K562 (cell line): ENCODE data around the gene MFSD11. TPM values are rescaled to one million over a fixed set of nuclear protein-coding genes. Genes with fewer than 3 reads are reported as not detected.

Experiments
- ESRRA ChIP-seq: fragments of 450-650 bp; IDR thresholded peaks from 2 replicates; pipeline ENCODE4 v1.6.1; 2014; ENCODE audit warnings: low read depth, mild to moderate bottlenecking, moderate library complexity, borderline replicate concordance
- HES1 ChIP-seq: fragments of 450-650 bp; IDR thresholded peaks from 2 replicates; pipeline ENCODE4 v1.6.1; 2016; ENCODE audit warnings: low read depth, mild to moderate bottlenecking, moderate library complexity
- NR2F6 ChIP-seq: fragments of 450-650 bp; formaldehyde crosslinking; IDR thresholded peaks from 2 replicates; pipeline ENCODE4 v1.4.0; 2020; ENCODE audit warnings: mild to moderate bottlenecking
- TEAD2 ChIP-seq: fragments of 450-650 bp; IDR thresholded peaks from 2 replicates; pipeline ENCODE4 v1.6.1; 2016; ENCODE audit warnings: missing genetic modification characterization, control low read depth, missing compliant biosample characterization
- ZNF316 ChIP-seq: fragments of 450-650 bp; IDR thresholded peaks from 2 replicates; pipeline ENCODE4 v1.6.1; 2016
- polyA plus RNA-seq, 8 experiments: library from polyadenylated mRNA; depleted of rRNA in 4 of 8; stranded (reverse) in 5 of 8; unstranded in 3 of 8; fragments of >200 nt; fragmentation: Nextera tagmentation in 2 of 8; fragmentation: Illumina TruSeq in 1 of 8; extraction: Ambion mirVana in 2 of 8; extraction: Trizol in 1 of 8; gene quantifications; 2 replicates each; pipeline versions ENCODE4 v1.2.1 to v1.2.3, GENCODE V29; 2011 to 2014; ENCODE audit warnings: inconsistent platforms in 1 of 8, missing spikeins in 1 of 8
- total RNA-seq, 7 experiments: library from RNA; depleted of rRNA in 6 of 7; stranded (reverse); fragments of >200 nt in 6 of 7; fragmentation: Illumina TruSeq in 2 of 7; extraction: Trizol in 2 of 7; gene quantifications; 2 replicates each; pipeline versions ENCODE4 v1.2.1 to v1.2.3, GENCODE V29; 2011 to 2021; ENCODE audit warnings: low replicate concordance in 1 of 7
- TF ChIP-seq, protein P1 (sequence below): fragments of 450-650 bp; IDR thresholded peaks from one replicate; pipeline ENCODE4 v1.6.1; 2018; ENCODE audit warnings: mild to moderate bottlenecking, moderate library complexity; ENCODE audit not compliant: partially characterized antibody
- TF ChIP-seq, protein P2 (sequence below): fragments of 150-350 bp; conservative IDR thresholded peaks from 2 replicates; pipeline ENCODE4 v1.6.1; 2014; ENCODE audit warnings: low read length
- TF ChIP-seq, protein P3 (sequence below): fragments of 250-450 bp; sonication (Bioruptor Pico); IDR thresholded peaks from 2 replicates; pipeline ENCODE4 v1.4.0; 2020

MFSD11 gene
- total and polyA plus RNA-seq, 9 of the 15 experiments (the other 6 are each of a cell fraction or from before 2014, with no cell fraction given): 14.4 to 24.5 (median 19.9) TPM

- TF ChIP-seq, protein P1, sequence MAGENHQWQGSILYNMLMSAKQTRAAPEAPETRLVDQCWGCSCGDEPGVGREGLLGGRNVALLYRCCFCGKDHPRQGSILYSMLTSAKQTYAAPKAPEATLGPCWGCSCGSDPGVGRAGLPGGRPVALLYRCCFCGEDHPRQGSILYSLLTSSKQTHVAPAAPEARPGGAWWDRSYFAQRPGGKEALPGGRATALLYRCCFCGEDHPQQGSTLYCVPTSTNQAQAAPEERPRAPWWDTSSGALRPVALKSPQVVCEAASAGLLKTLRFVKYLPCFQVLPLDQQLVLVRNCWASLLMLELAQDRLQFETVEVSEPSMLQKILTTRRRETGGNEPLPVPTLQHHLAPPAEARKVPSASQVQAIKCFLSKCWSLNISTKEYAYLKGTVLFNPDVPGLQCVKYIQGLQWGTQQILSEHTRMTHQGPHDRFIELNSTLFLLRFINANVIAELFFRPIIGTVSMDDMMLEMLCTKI: no peak
- TF ChIP-seq NR2F6 (CRISPR knock-in tag) (no peak), ESRRA (no peak), TEAD2 (tag) (no peak), ZNF316 (no peak), HES1 (peak; percentile 59; the same call in 1 of the 2 replicates)
- TF ChIP-seq, protein P2, sequence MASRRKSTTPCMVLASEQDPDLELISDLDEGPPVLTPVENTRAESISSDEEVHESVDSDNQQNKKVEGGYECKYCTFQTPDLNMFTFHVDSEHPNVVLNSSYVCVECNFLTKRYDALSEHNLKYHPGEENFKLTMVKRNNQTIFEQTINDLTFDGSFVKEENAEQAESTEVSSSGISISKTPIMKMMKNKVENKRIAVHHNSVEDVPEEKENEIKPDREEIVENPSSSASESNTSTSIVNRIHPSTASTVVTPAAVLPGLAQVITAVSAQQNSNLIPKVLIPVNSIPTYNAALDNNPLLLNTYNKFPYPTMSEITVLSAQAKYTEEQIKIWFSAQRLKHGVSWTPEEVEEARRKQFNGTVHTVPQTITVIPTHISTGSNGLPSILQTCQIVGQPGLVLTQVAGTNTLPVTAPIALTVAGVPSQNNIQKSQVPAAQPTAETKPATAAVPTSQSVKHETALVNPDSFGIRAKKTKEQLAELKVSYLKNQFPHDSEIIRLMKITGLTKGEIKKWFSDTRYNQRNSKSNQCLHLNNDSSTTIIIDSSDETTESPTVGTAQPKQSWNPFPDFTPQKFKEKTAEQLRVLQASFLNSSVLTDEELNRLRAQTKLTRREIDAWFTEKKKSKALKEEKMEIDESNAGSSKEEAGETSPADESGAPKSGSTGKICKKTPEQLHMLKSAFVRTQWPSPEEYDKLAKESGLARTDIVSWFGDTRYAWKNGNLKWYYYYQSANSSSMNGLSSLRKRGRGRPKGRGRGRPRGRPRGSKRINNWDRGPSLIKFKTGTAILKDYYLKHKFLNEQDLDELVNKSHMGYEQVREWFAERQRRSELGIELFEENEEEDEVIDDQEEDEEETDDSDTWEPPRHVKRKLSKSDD: no peak
- TF ChIP-seq, protein P3, sequence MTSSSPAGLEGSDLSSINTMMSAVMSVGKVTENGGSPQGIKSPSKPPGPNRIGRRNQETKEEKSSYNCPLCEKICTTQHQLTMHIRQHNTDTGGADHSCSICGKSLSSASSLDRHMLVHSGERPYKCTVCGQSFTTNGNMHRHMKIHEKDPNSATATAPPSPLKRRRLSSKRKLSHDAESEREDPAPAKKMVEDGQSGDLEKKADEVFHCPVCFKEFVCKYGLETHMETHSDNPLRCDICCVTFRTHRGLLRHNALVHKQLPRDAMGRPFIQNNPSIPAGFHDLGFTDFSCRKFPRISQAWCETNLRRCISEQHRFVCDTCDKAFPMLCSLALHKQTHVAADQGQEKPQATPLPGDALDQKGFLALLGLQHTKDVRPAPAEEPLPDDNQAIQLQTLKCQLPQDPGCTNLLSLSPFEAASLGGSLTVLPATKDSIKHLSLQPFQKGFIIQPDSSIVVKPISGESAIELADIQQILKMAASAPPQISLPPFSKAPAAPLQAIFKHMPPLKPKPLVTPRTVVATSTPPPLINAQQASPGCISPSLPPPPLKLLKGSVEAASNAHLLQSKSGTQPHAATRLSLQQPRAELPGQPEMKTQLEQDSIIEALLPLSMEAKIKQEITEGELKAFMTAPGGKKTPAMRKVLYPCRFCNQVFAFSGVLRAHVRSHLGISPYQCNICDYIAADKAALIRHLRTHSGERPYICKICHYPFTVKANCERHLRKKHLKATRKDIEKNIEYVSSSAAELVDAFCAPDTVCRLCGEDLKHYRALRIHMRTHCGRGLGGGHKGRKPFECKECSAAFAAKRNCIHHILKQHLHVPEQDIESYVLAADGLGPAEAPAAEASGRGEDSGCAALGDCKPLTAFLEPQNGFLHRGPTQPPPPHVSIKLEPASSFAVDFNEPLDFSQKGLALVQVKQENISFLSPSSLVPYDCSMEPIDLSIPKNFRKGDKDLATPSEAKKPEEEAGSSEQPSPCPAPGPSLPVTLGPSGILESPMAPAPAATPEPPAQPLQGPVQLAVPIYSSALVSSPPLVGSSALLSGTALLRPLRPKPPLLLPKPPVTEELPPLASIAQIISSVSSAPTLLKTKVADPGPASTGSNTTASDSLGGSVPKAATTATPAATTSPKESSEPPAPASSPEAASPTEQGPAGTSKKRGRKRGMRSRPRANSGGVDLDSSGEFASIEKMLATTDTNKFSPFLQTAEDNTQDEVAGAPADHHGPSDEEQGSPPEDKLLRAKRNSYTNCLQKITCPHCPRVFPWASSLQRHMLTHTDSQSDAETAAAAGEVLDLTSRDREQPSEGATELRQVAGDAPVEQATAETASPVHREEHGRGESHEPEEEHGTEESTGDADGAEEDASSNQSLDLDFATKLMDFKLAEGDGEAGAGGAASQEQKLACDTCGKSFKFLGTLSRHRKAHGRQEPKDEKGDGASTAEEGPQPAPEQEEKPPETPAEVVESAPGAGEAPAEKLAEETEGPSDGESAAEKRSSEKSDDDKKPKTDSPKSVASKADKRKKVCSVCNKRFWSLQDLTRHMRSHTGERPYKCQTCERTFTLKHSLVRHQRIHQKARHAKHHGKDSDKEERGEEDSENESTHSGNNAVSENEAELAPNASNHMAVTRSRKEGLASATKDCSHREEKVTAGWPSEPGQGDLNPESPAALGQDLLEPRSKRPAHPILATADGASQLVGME (CRISPR knock-in tag): no peak
These were observed 40.0 kb upstream of the MFSD11 start (continued) for GRCh38 chr17:76697702-76698465.
